Activated T-cell treated with anti-CD3 and anti-CD28 coated beads, Interleukin-2, amount 50 U/mL, for 72 hours (primary cell): ENCODE data around the gene HOGA1. TPM values are rescaled to one million over a fixed set of nuclear protein-coding genes. Genes with fewer than 3 reads are reported as not detected.
"Not testable (repeated sequence)": the region's sequence is repeated elsewhere in the genome, so short reads cannot be mapped to it uniquely, and the experiment has no call there.

Experiments
- ATAC-seq, 2 donors: fragments of 150-1000 bp; cut with Tn5 transposase; replicated peaks in 1 of 2; 2 replicates each; pipeline ENCODE4 v1.10.0; 2021; ENCODE audit warnings: moderate library complexity in 2 of 2, mild to moderate bottlenecking in 1 of 2
- DNase-seq, 2 donors: peaks; one replicate each; pipeline ENCODE4 v3.0.0; 2021 to 2022; ENCODE audit warnings: mixed read lengths in 1 of 2
- H3K27ac Mint-ChIP-seq: one replicate; pipeline ENCODE4 v1.8.0; 2022; ENCODE audit warnings: mild to moderate bottlenecking, moderate library complexity, mixed read lengths
- H3K27me3 Mint-ChIP-seq: one replicate; pipeline ENCODE4 v1.8.0; 2022; ENCODE audit warnings: low read depth, mixed read lengths
- H3K36me3 Mint-ChIP-seq, 2 donors: one replicate each; pipeline ENCODE4 v1.8.0; 2022; ENCODE audit warnings: mixed read lengths in 2 of 2, mild to moderate bottlenecking in 1 of 2; ENCODE audit not compliant: insufficient read depth in 2 of 2
- H3K4me1 Mint-ChIP-seq: one replicate; pipeline ENCODE4 v1.8.0; 2022; ENCODE audit warnings: low read depth, mixed read lengths
- H3K4me3 Mint-ChIP-seq, 2 donors: one replicate each; pipeline ENCODE4 v1.8.0; 2022; ENCODE audit warnings: mild to moderate bottlenecking in 2 of 2, mixed read lengths in 2 of 2, moderate library complexity in 2 of 2
- H3K9me3 Mint-ChIP-seq, 2 donors: one replicate each; pipeline ENCODE4 v1.8.0; 2022; ENCODE audit warnings: mixed read lengths in 2 of 2
- total RNA-seq, 2 donors: library from RNA; stranded (reverse); gene quantifications; one replicate each; pipeline ENCODE4 v1.2.3, GENCODE V29; 2022

The HOGA1 gene
- total RNA-seq, 2 donors from 2014 or later, result not detected

GRCh38 chr10:97623277-97623676 lies 39.1 kb downstream of the HOGA1 start:
- Mint-ChIP-seq H3K9me3 (no peaks in the 10 kb centered on the region), H3K27me3 (no peaks in the 10 kb centered on the region), H3K36me3 (no peaks in the 10 kb centered on the region), H3K4me3 (no peak overlapping the region), H3K27ac (no peak overlapping the region), H3K4me1 (no peaks in the 10 kb centered on the region)
- DNase-seq (no peak), ATAC-seq (no peak)

GRCh38 chr10:97627731-97628130 lies 43.5 kb downstream of the HOGA1 start:
- Mint-ChIP-seq H3K9me3 (no peaks in the 10 kb centered on the region), H3K4me1 (peaks cover 6% of the 10 kb centered on the region), H3K27me3 (no peaks in the 10 kb centered on the region), H3K36me3 (no peaks in the 10 kb centered on the region), H3K4me3 (no peak overlapping the region), H3K27ac (no peak overlapping the region)
- DNase-seq (no peak), ATAC-seq (no peak)

- no peak overlapping the region for H3K4me3 Mint-ChIP-seq
- H3K4me1 Mint-ChIP-seq, result peaks cover 11% of the 10 kb centered on the region
- no peak for ATAC-seq
- H3K27me3 Mint-ChIP-seq, result no peaks in the 10 kb centered on the region
- peaks cover 1% of the 10 kb centered on the region in 2 donors for H3K36me3 Mint-ChIP-seq
- H3K27ac Mint-ChIP-seq, result no peak overlapping the region
- H3K9me3 Mint-ChIP-seq, result no peaks in the 10 kb centered on the region
- no peak for DNase-seq
Observed at GRCh38 chr10:97628228-97628627, 44.0 kb downstream of the HOGA1 start.

GRCh38 chr10:97629289-97629688 lies 45.1 kb downstream of the HOGA1 start:
- H3K4me3 Mint-ChIP-seq, result no peak overlapping the region

GRCh38 chr10:97631098-97631497 lies 46.9 kb downstream of the HOGA1 start:
- no peaks in the 10 kb centered on the region for H3K27me3 Mint-ChIP-seq
- H3K4me1 Mint-ChIP-seq, result peaks cover 21% of the 10 kb centered on the region
- H3K27ac Mint-ChIP-seq, result no peak overlapping the region
- no peak overlapping the region for H3K4me3 Mint-ChIP-seq
- ATAC-seq (no peak), DNase-seq (no peak)
- no peaks in the 10 kb centered on the region for H3K9me3 Mint-ChIP-seq
- peaks cover 2% of the 10 kb centered on the region in 2 donors for H3K36me3 Mint-ChIP-seq

More at GRCh38 chr10:97629289-97629688, 45.1 kb downstream of the HOGA1 start:
- ATAC-seq (no peak), DNase-seq (peak in 1 of 2 donors; percentile 7)
- H3K9me3 Mint-ChIP-seq, result no peaks in the 10 kb centered on the region
- no peaks in the 10 kb centered on the region for H3K27me3 Mint-ChIP-seq
- no peak overlapping the region for H3K27ac Mint-ChIP-seq
- peaks cover 2% of the 10 kb centered on the region in 2 donors for H3K36me3 Mint-ChIP-seq
- peaks cover 21% of the 10 kb centered on the region for H3K4me1 Mint-ChIP-seq

GRCh38 chr10:97632949-97633884 lies 49.0 kb downstream of the HOGA1 start, which contains the start of gene MORN4:
Gene MORN4, minus strand, starts transcription at chr10:97633500. Its CDS starts 13,847 bp downstream, at chr10:97619653.
- ATAC-seq (peak; percentile 99), DNase-seq (peak; percentile 93 to 95)
- Mint-ChIP-seq H3K27me3 (no peaks in the 10 kb centered on the region), H3K36me3 (peaks cover 2% of the 10 kb centered on the region in 2 donors), H3K4me3 (peak within 1 kb of the TSS; percentile 93 to 98), H3K4me1 (peaks cover 21% of the 10 kb centered on the region), H3K9me3 (no peaks in the 10 kb centered on the region), H3K27ac (peak within 1 kb of the TSS; percentile 83)

- peaks cover 21% of the 10 kb centered on the region for H3K4me1 Mint-ChIP-seq
- no peaks in the 10 kb centered on the region for H3K27me3 Mint-ChIP-seq
- ATAC-seq (peak; percentile 44 to 51), DNase-seq (peak; percentile 16 to 38)
- peak overlapping the region; percentile 83 for H3K27ac Mint-ChIP-seq
- H3K36me3 Mint-ChIP-seq, result peaks cover 2% of the 10 kb centered on the region in 2 donors
- peak overlapping the region; percentile 93 to 98 for H3K4me3 Mint-ChIP-seq
- H3K9me3 Mint-ChIP-seq, result no peaks in the 10 kb centered on the region
Observed at GRCh38 chr10:97633921-97634320, 49.7 kb downstream of the HOGA1 start.

GRCh38 chr10:97635577-97635976 lies 51.4 kb downstream of the HOGA1 start:
- Mint-ChIP-seq H3K9me3 (no peaks in the 10 kb centered on the region), H3K4me1 (peaks cover 26% of the 10 kb centered on the region), H3K36me3 (peaks cover 2% of the 10 kb centered on the region in 2 donors), H3K27me3 (no peaks in the 10 kb centered on the region), H3K4me3 (no peak overlapping the region), H3K27ac (no peak overlapping the region)
- DNase-seq (no peak), ATAC-seq (no peak)

- not testable (repeated sequence) for H3K4me3 Mint-ChIP-seq, DNase-seq, H3K27ac Mint-ChIP-seq, H3K27me3 Mint-ChIP-seq, H3K36me3 Mint-ChIP-seq, H3K9me3 Mint-ChIP-seq, ATAC-seq
- peaks cover 28% of the 10 kb centered on the region for H3K4me1 Mint-ChIP-seq
Observed at GRCh38 chr10:97639090-97639489, 54.9 kb downstream of the HOGA1 start.

- H3K4me3 Mint-ChIP-seq, result peak within 1 kb of the TSS; percentile 87 to 88
- H3K9me3 Mint-ChIP-seq, result no peaks in the 10 kb centered on the region
- no peaks in the 10 kb centered on the region for H3K27me3 Mint-ChIP-seq
- H3K36me3 Mint-ChIP-seq, result no peaks in the 10 kb centered on the region
- ATAC-seq (peak; percentile 99), DNase-seq (peak; percentile 99 to 100)
- peak within 1 kb of the TSS; percentile 89 for H3K27ac Mint-ChIP-seq
- peaks cover 26% of the 10 kb centered on the region for H3K4me1 Mint-ChIP-seq
Observed at GRCh38 chr10:97640174-97640867, 56.1 kb downstream of the HOGA1 start, which contains the start of gene PI4K2A. Gene PI4K2A, plus strand, starts transcription at chr10:97640671. Its CDS starts 72 bp downstream, at chr10:97640743.

- H3K36me3 Mint-ChIP-seq, result no peaks in the 10 kb centered on the region
- peak; percentile 4 to 38 for ATAC-seq
- peaks cover 26% of the 10 kb centered on the region for H3K4me1 Mint-ChIP-seq
- H3K27me3 Mint-ChIP-seq, result no peaks in the 10 kb centered on the region
- H3K27ac Mint-ChIP-seq, result peak overlapping the region; percentile 89
- DNase-seq, result peak; percentile 15 to 46
- H3K4me3 Mint-ChIP-seq, result peak overlapping the region; percentile 87 to 88
- no peaks in the 10 kb centered on the region for H3K9me3 Mint-ChIP-seq
Observed at GRCh38 chr10:97640868-97641811, 57.0 kb downstream of the HOGA1 start.

GRCh38 chr10:97642471-97643159 lies 58.4 kb downstream of the HOGA1 start:
- H3K36me3 Mint-ChIP-seq, H3K9me3 Mint-ChIP-seq, DNase-seq, ATAC-seq, H3K27ac Mint-ChIP-seq, H3K27me3 Mint-ChIP-seq: not testable (repeated sequence)
- Mint-ChIP-seq H3K4me3 (peak overlapping the region; percentile 87 to 88), H3K4me1 (peaks cover 26% of the 10 kb centered on the region)
